HG02571 (cell line): ENCODE measurements around the gene ZNF275.
"Not testable (repeated sequence)": the region's sequence is repeated elsewhere in the genome, so short reads cannot be mapped to it uniquely, and the experiment has no call there.

Experiments
- ATAC-seq: cut with Tn5 transposase; IDR thresholded peaks from one replicate; pipeline ENCODE4 v1.9.1; 2021; ENCODE audit warnings: mild to moderate bottlenecking, moderate library complexity; ENCODE audit not compliant: unreplicated experiment

Gene ZNF275

DNA sequence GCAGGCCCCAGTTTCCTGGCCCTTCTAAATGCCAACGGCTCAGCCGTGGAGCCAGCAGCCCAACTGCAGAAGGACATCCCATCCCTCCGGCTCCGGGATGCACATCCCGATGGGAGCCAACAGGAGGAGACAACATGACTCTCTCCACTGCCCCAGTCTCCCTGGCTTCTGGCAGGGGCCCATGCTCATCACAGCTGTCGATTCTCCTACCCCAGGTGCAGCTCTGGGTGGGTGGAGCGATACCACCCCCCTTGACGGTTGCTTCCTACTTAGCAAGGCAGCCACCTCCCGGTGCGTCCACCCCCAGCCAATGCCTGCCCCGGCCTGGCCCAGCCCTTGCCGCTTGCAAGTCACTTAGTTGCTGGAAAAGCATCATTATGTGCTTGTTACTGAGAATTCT lies 19.5 kb downstream of the ZNF275 start:
- ATAC-seq = no peak

- no peak for ATAC-seq
Observed at GRCh38 chrX:153357877-153358276, 23.9 kb downstream of the ZNF275 start.

- ATAC-seq = no peak
Observed at GRCh38 chrX:153361781-153362397, 27.9 kb downstream of the ZNF275 start.

DNA sequence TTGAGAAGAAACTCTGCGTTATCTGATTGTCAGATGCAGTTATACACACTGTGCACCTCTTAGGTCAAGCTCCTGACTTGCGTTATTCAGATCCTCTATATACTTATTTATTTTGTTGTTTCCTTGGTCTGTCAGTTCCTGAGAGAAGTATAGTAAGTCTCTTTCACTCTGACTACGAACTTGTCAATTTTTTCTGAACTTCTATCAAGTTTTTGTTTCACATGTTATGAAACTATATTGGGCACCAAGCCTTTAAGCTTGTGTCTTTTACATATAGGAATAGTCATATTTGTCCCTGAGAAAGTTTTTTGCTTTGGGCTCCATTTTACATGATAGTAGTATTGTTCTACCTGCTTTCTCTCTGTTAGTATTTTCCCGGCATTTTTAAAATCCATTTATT lies 31.7 kb downstream of the ZNF275 start:
- ATAC-seq = no peak

- no peak for ATAC-seq
Observed at GRCh38 chrX:153366119-153366518, 32.2 kb downstream of the ZNF275 start.

DNA sequence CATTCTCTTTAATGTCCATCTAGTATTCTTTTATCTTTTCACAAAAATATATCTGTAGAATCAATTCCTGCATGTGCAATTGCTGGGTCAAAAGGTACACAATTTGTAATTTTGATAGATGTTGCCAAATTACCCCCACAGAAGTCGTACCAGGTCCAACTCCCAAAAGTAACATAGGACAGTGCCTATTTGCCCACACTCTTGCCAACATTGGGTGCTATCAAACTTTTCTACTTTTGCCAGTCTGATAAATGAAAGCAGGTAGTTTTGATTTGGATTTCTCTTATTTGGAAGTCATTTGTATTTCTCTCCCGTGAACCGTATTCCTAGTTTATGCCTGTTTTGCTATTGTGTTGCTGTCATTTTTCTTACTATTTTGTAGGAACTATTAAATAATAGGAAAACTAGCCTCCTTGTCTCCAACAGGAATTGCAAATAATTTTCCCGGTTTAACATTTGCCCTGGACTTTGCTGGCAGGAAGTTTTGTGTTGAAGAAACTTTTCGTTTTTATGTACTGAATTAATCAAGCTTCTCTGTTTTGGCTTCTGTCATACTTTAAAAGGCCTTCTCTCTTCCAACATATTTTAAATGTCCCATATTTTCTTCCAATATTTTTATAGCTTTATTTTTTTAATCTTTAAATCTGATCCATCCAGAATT lies 33.1 kb downstream of the ZNF275 start:
- no peak for ATAC-seq

GRCh38 chrX:153370293-153371055 lies 36.5 kb downstream of the ZNF275 start:
- no peak for ATAC-seq

- ATAC-seq = no peak
Observed at GRCh38 chrX:153371256-153371655, 37.3 kb downstream of the ZNF275 start.

DNA sequence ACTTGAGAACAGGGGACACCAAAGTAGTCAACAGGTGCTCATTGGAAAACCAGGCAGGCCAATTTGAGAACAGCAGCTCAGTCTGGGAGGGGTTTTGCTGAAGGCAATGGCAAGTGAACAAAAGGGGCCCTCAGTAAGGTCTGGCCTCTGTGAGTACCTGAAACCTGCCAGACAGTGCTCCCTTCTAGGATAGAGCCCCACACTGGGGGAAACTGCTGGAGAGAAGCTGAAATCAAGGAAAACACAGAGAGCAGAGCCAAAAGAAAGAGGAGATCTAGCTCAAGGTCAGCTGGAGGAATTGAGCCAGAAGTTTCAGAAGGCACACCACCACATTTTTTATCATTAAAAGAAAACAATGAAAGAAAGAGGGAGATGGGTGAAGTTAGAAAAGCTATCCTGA lies 39.0 kb downstream of the ZNF275 start:
- ATAC-seq = no peak

DNA sequence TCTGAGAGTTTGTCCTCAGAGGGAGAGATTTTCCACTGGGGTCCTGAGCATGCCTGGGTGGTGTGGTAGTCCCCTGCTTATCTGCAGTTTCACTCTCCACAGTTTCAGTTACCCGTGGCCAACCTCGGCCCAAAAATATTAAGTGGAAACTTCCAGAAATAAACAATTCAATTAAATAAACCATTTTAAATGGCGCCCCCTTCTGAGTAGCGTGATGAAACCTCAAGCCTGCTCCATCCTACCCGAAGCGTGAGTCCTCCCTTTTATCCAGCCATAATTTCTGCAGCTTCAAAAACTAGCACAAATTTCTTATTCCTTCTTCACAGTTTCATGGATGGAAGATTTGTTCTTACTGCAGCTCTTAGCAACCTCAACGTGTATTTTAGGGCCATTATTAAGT lies 40.5 kb downstream of the ZNF275 start:
- no peak for ATAC-seq

DNA sequence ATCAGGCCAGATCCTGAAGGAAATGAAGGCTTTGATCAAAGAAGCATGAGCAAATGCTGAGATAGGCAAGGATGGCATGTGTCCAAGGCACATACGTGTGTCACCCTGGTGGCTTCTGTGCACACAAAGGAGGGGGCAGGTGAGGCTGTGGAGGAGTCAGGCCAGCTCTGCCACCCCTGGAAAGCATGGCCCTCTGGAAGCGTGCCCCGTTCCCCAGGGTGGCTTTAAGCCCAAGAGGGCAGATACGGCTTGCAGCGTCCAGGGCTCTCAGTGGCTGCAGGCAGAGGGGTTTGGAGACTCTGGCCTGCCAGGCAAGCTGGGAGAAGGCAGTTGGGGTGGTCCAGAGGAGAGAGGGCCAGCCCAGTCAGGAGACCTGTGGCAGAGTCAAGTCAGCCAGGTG lies 41.6 kb downstream of the ZNF275 start:
- ATAC-seq = no peak

- ATAC-seq = no peak
Observed at GRCh38 chrX:153377727-153378126, 43.8 kb downstream of the ZNF275 start.

DNA sequence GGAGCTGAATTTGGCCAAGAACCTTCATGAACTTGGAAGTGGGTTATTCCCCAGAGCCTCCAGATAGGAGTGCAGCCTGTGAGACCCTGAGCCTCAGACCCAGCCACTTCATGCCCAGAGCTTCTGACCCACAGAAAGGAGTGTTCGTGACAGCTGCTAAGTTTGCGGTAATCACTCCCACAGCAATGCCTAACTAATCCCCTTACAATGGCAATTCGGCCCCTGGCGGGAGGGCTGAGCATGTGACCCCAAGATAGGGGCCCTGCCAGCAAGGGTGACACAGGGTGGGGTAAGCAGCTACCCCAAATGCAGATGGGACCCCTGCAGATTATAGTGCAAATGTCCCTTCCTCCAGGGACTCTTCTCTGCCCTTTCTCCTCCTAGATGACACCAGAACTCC lies 44.7 kb downstream of the ZNF275 start:
- ATAC-seq = no peak

DNA sequence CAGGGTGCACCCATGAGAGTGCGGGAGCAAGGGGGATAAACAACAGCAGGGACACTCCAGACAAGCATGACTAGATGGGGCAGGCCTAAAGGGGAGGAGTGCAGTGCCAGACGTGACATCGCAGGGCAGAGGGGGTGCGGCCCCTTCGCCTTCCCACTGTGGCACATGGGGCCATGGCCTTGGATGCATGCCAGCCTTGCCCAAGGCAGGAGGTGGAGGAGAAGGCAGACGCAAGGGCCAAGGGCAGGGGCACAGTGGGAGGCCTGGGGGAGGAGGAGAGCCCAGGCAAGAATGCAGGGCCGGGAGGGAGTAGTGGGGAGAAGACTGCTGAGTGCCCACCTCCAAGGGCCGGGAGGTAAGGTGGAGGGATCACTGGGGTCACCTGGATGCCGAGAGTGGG lies 45.6 kb downstream of the ZNF275 start:
- no peak for ATAC-seq

GRCh38 chrX:153379971-153380581 lies 46.1 kb downstream of the ZNF275 start:
- no peak for ATAC-seq

- ATAC-seq = no peak
Observed at GRCh38 chrX:153380691-153381090, 46.7 kb downstream of the ZNF275 start.

- ATAC-seq = no peak
Observed at GRCh38 chrX:153381684-153382532, 48.0 kb downstream of the ZNF275 start.

- ATAC-seq = no peak
Observed at GRCh38 chrX:153382563-153383482, 48.9 kb downstream of the ZNF275 start.

GRCh38 chrX:153384390-153384789 lies 50.4 kb downstream of the ZNF275 start:
- no peak for ATAC-seq

- ATAC-seq = not testable (repeated sequence)
Observed at GRCh38 chrX:153384973-153385372, 51.0 kb downstream of the ZNF275 start.
